DOHH2 (cell line): ENCODE data around the gene KMT2A.
"Not testable (repeated sequence)": the region's sequence is repeated elsewhere in the genome, so short reads cannot be mapped to it uniquely, and the experiment has no call there.

ENCODE experiments used
- H3F3A ChIP-seq: fragments of 200-600 bp; sonication (generic), shearing (Covaris generic); 2 replicates; pipeline ENCODE4 v1.6.0; 2016; ENCODE audit warnings: antibody characterized with exemption, mild to moderate bottlenecking; ENCODE audit not compliant: control insufficient read depth, insufficient read depth
- H3K27ac ChIP-seq: fragments of 200-600 bp; sonication (generic); 2 replicates; pipeline ENCODE4 v1.5.1; 2014; ENCODE audit warnings: low read depth, mild to moderate bottlenecking, low read length, moderate library complexity
- H3K27me3 ChIP-seq: fragments of 200-600 bp; sonication (generic); 2 replicates; pipeline ENCODE4 v1.6.1; 2014; ENCODE audit warnings: mild to moderate bottlenecking, low read length, mixed read lengths; ENCODE audit not compliant: control insufficient read depth
- H3K36me3 ChIP-seq: fragments of 200-600 bp; sonication (generic); 2 replicates; pipeline ENCODE4 v1.6.1; 2014; ENCODE audit warnings: mild to moderate bottlenecking, low read length, moderate library complexity, mixed read lengths; ENCODE audit not compliant: control insufficient read depth
- H3K4me1 ChIP-seq: fragments of 200-600 bp; sonication (generic); 2 replicates; pipeline ENCODE4 v1.6.1; 2014; ENCODE audit warnings: mild to moderate bottlenecking, low read length, mixed read lengths; ENCODE audit not compliant: control insufficient read depth
- H3K4me2 ChIP-seq: fragments of 200-600 bp; sonication (generic); 2 replicates; pipeline ENCODE4 v1.6.0; 2014; ENCODE audit warnings: mild to moderate bottlenecking, low read length, moderate library complexity
- H3K4me3 ChIP-seq: fragments of 200-600 bp; sonication (generic); 2 replicates; pipeline ENCODE4 v1.5.1; 2014; ENCODE audit warnings: mild to moderate bottlenecking, low read length, mixed read lengths
- H3K79me2 ChIP-seq: fragments of 200-600 bp; sonication (generic); 2 replicates; pipeline ENCODE4 v1.6.1; 2014; ENCODE audit warnings: mild to moderate bottlenecking, low read length, mixed read lengths; ENCODE audit not compliant: control insufficient read depth
- H3K9me2 ChIP-seq: fragments of 200-600 bp; sonication (generic); replicated peaks from 2 replicates; pipeline ENCODE4 v1.6.1; 2014; ENCODE audit warnings: mild to moderate bottlenecking, low read length, mixed read lengths; ENCODE audit not compliant: control insufficient read depth
- H3K9me3 ChIP-seq: fragments of 200-600 bp; sonication (generic); 2 replicates; pipeline ENCODE4 v1.6.1; 2014; ENCODE audit warnings: antibody characterized with exemption, low read length, mixed read lengths; ENCODE audit not compliant: control insufficient read depth, insufficient read depth
- H4K20me1 ChIP-seq: fragments of 200-600 bp; sonication (generic); 2 replicates; pipeline ENCODE4 v1.6.0; 2014; ENCODE audit warnings: low read depth, mild to moderate bottlenecking, antibody characterized with exemption, low read length, moderate library complexity; ENCODE audit not compliant: control insufficient read depth, insufficient read depth
- EZH2phosphoT487 ChIP-seq: fragments of 200-600 bp; sonication (generic); IDR thresholded peaks from 2 replicates; pipeline ENCODE4 v1.6.1; 2017; ENCODE audit warnings: borderline replicate concordance, mild to moderate bottlenecking, antibody characterized with exemption, low read length, moderate library complexity, mixed read lengths
- TF ChIP-seq, protein P1 (sequence below): fragments of 200-600 bp; sonication (generic); IDR thresholded peaks from one replicate; pipeline ENCODE4 v1.5.1; 2014; ENCODE audit warnings: antibody characterized with exemption, mild to moderate bottlenecking, low read depth, low read length; ENCODE audit not compliant: poor library complexity, severe bottlenecking

The KMT2A gene

DNA sequence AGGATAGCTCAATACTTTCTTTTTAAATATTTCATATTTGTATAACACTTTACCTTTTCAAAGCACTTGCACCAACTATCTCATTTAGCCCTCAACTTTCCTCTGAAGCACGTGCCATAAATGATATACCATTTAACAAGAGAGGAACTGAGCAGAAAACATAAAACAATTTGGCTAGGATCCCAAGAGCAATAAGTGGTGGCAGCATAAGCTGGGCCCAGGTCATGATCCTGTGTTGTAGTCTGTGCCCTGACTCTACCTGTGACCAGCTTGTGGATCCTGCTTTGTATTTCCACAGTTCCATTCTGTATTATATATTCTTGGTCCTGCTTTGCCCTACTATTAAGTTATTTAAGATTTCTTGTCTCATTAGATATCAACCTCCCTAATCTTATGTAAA is 23.4 kb upstream of the KMT2A start:
- H3K9me2 ChIP-seq = no peaks in the 10 kb centered on the region
- TF ChIP-seq, protein P1, sequence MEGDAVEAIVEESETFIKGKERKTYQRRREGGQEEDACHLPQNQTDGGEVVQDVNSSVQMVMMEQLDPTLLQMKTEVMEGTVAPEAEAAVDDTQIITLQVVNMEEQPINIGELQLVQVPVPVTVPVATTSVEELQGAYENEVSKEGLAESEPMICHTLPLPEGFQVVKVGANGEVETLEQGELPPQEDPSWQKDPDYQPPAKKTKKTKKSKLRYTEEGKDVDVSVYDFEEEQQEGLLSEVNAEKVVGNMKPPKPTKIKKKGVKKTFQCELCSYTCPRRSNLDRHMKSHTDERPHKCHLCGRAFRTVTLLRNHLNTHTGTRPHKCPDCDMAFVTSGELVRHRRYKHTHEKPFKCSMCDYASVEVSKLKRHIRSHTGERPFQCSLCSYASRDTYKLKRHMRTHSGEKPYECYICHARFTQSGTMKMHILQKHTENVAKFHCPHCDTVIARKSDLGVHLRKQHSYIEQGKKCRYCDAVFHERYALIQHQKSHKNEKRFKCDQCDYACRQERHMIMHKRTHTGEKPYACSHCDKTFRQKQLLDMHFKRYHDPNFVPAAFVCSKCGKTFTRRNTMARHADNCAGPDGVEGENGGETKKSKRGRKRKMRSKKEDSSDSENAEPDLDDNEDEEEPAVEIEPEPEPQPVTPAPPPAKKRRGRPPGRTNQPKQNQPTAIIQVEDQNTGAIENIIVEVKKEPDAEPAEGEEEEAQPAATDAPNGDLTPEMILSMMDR = no peak
- TF ChIP-seq EZH2phosphoT487 = no peak
- no peaks in the 10 kb centered on the region for H4K20me1 ChIP-seq
- no peak overlapping the region for H3K4me2 ChIP-seq
- H3K27ac ChIP-seq = 0 out of 2 replicates have a peak overlapping the region, but pooled peaks have one; percentile 0
- H3F3A ChIP-seq = peaks cover 31% of the 10 kb centered on the region
- H3K36me3 ChIP-seq = peaks cover 42% of the 10 kb centered on the region
- H3K4me3 ChIP-seq = no peak overlapping the region
- no peaks in the 10 kb centered on the region for H3K9me3 ChIP-seq
- no peaks in the 10 kb centered on the region for H3K27me3 ChIP-seq
- peaks cover 21% of the 10 kb centered on the region for H3K79me2 ChIP-seq
- H3K4me1 ChIP-seq = peaks cover 78% of the 10 kb centered on the region

DNA sequence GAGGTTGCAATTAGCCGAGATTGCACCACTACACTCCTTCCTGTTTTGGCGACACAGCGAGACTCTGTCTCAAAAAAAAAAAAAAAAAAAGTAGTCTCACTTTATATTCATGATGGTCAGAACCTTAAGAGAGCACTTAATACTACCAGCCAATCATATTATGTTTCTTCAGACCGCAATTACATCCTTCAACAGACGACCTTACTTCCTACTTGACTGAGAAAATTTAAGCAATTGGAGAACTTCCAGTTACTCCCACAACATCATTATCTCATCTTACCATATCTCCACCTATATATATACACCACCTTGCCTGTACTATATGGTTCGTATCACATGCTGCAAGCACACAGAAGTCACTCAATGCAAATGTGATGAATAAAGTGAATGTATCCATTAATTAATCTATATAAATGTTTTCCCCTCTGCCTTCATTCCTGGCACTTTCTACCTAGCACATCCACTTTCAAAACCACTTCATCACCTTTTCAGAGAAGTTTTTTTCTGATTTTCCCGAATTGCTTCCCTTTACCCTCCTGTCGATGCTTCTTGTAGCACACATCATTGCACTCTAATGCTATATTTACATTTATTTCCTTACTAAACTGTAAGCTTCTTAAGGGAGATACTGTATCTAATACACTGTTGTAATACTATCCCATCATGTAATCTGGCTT is 21.1 kb upstream of the KMT2A start:
- H3K36me3 ChIP-seq = peaks cover 21% of the 10 kb centered on the region
- peak overlapping the region; percentile 1; the same call in 1 of the 2 replicates for H3K4me3 ChIP-seq
- no peaks in the 10 kb centered on the region for H3K27me3 ChIP-seq
- H3K27ac ChIP-seq = peak overlapping the region; percentile 44
- peaks cover 20% of the 10 kb centered on the region for H3F3A ChIP-seq
- TF ChIP-seq, protein P1 = no peak
- no peak for TF ChIP-seq EZH2phosphoT487
- H3K4me1 ChIP-seq = peaks cover 80% of the 10 kb centered on the region
- no peaks in the 10 kb centered on the region for H4K20me1 ChIP-seq
- H3K79me2 ChIP-seq = 0 out of 2 replicates have a peak, but pooled peaks cover 2% of the 10 kb centered on the region
- H3K9me2 ChIP-seq = no peaks in the 10 kb centered on the region
- peak overlapping the region; percentile 45 for H3K4me2 ChIP-seq
- H3K9me3 ChIP-seq = no peaks in the 10 kb centered on the region

DNA sequence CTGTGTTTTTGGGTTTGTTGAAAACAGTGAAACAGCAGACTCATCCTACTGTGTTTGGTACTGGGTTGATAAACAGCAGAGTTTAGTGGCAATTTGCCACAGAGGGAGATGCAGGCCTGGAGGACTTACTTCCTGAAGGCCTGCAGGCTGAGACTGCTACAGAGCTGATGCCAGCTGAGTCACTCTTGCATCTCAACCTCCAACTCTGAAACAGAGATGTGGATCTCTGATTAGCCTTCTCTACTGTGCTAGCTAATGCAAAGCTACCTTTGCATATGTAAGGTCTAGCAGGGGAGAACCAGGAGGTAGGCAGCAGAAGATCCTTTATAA is 20.6 kb upstream of the KMT2A start:
- TF ChIP-seq, protein P1 = no peak
- TF ChIP-seq EZH2phosphoT487 = no peak
- no peaks in the 10 kb centered on the region for H3K27me3 ChIP-seq
- H3K9me2 ChIP-seq = no peaks in the 10 kb centered on the region
- H3F3A ChIP-seq = peaks cover 20% of the 10 kb centered on the region
- peak overlapping the region; percentile 45 for H3K4me2 ChIP-seq
- H3K79me2 ChIP-seq = 0 out of 2 replicates have a peak, but pooled peaks cover under 1% of the 10 kb centered on the region
- peaks cover 80% of the 10 kb centered on the region for H3K4me1 ChIP-seq
- no peaks in the 10 kb centered on the region for H3K9me3 ChIP-seq
- no peaks in the 10 kb centered on the region for H4K20me1 ChIP-seq
- no peak overlapping the region; the same call in 1 of the 2 replicates for H3K4me3 ChIP-seq
- H3K36me3 ChIP-seq = peaks cover 18% of the 10 kb centered on the region
- H3K27ac ChIP-seq = peak overlapping the region; percentile 44

DNA sequence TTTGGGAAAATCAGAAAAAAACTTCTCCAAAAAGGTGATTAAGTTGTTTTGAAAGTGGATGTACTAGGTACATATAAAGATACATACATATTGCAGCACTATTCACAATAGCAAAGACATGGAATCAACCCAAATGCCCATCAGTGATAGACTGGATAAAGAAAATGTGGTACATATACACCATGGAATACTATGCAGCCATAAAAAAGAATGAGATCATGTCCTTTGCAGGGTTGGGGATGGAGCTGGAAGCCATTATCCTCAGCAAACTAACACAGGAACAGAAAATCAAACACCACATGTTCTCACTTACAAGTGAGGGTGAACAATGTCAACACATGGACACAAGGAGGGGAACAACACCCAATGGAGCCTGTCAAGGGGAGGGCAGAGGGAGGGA is 19.4 kb upstream of the KMT2A start:
- not testable (repeated sequence) for H3K4me2 ChIP-seq

More for the DNA sequence above, 19.4 kb upstream of the KMT2A start:
- Histone ChIP-seq H3F3A (peaks cover 17% of the 10 kb centered on the region), H3K4me1 (peaks cover 77% of the 10 kb centered on the region), H3K36me3 (peaks cover 13% of the 10 kb centered on the region)
- not testable (repeated sequence) for H3K4me3 ChIP-seq, H3K9me3 ChIP-seq, H3K27me3 ChIP-seq, H3K79me2 ChIP-seq, H3K27ac ChIP-seq, H3K9me2 ChIP-seq, H4K20me1 ChIP-seq
